SK-N-MC (cell line): ENCODE results near the gene NFIB.

Experiments
- EZH2 ChIP-seq: fragments of 200-600 bp; sonication (generic); IDR thresholded peaks from one replicate; pipeline ENCODE4 v1.6.1; 2017; ENCODE audit warnings: antibody characterized with exemption
- FOXP2 ChIP-seq: optimal IDR thresholded peaks from 2 replicates; pipeline ENCODE3; 2011; ENCODE audit warnings: mild to moderate bottlenecking, moderate library complexity; ENCODE audit not compliant: insufficient read depth; ENCODE audit errors: extremely low read length, control extremely low read depth
- POLR2AphosphoS5 ChIP-seq: IDR thresholded peaks from 2 replicates; pipeline ENCODE4 v1.6.1; 2012; ENCODE audit warnings: mild to moderate bottlenecking, low read depth, low read length, borderline replicate concordance

- TF ChIP-seq EZH2 = no peak
- TF ChIP-seq POLR2AphosphoS5 = no peak
- no peak for TF ChIP-seq FOXP2
Measured at GRCh38 chr9:14358523-14358922, 44.6 kb upstream of the NFIB start.
